RWPE1 (cell line): ENCODE measurements around the gene SDE2.
"Not testable (repeated sequence)": the region's sequence is repeated elsewhere in the genome, so short reads cannot be mapped to it uniquely, and the experiment has no call there.

Source experiments
- CTCF ChIA-PET: fragments of 350-600 bp; sonication (Branson Sonifier 250); formaldehyde crosslinking; extraction: SDS; loops from one replicate; lab custom pipeline; 2021; lab: Yijun Ruan, JAX
- POLR2A ChIA-PET: fragments of 400-600 bp; formaldehyde crosslinking; extraction: SDS; loops from one replicate; lab custom pipeline; 2020; ENCODE audit warnings: antibody characterized with exemption; ENCODE audit not compliant: low non-redundant PET; lab: Yijun Ruan, JAX
- DNase-seq: peaks from one replicate; pipeline ENCODE4 v3.0.0; 2012; ENCODE audit warnings: low spot score
- H3K27ac ChIP-seq: fragments of 450-650 bp; 2 replicates; pipeline ENCODE4 v1.5.1; 2017
- TF ChIP-seq, protein P1 (sequence below): fragments of 450-650 bp; conservative IDR thresholded peaks from 2 replicates; pipeline ENCODE4 v1.5.1; 2017; ENCODE audit warnings: low read depth, mild to moderate bottlenecking

The SDE2 gene

DNA sequence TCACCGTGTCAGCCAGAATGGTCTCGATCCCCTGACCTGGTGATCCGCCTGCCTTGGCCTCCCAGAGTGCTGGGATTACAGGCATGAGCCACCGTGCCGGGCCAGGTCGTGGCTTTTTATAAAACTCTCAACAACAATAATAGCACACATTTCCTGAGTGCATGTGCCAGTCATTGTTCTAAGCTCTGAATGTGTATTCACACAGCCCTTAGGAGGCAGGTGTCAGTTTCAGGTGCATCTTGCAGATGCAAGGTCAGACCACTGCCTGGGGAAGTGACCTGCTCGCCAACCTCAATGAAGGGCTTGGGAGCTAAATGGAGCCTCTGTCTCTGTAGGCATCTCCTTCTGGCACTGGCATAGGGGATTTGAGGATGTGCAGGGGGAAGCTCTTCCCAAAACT lies 56.6 kb downstream of the SDE2 start:
- no peak for DNase-seq
- H3K27ac ChIP-seq, result no peak overlapping the region
- ChIA-PET CTCF (interaction anchor here (0.7 to 0.8 kb wide), 2 partner anchors 60 to 705 kb away, joined by 3 read pairs; no protein-coding TSS in a partner anchor), POLR2A (no interaction called here)
- TF ChIP-seq, protein P1, sequence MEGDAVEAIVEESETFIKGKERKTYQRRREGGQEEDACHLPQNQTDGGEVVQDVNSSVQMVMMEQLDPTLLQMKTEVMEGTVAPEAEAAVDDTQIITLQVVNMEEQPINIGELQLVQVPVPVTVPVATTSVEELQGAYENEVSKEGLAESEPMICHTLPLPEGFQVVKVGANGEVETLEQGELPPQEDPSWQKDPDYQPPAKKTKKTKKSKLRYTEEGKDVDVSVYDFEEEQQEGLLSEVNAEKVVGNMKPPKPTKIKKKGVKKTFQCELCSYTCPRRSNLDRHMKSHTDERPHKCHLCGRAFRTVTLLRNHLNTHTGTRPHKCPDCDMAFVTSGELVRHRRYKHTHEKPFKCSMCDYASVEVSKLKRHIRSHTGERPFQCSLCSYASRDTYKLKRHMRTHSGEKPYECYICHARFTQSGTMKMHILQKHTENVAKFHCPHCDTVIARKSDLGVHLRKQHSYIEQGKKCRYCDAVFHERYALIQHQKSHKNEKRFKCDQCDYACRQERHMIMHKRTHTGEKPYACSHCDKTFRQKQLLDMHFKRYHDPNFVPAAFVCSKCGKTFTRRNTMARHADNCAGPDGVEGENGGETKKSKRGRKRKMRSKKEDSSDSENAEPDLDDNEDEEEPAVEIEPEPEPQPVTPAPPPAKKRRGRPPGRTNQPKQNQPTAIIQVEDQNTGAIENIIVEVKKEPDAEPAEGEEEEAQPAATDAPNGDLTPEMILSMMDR, result no peak

DNA sequence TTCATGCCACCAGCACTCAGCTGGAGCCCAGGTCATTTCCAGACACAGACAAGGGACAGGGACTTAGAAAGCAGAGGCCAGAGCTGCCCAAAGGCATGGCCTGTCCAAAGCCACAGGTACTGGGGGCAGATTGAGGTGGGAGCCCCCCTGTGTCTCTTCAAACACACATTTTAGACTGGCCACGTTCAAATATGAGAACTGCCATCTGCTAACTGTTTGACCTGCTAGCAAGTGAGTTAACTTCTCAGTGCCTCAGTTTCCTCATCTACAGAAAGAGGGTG lies 57.3 kb downstream of the SDE2 start:
- H3K27ac ChIP-seq, result peak overlapping the region; percentile 6; the same call in 1 of the 2 replicates
- POLR2A ChIA-PET, result no interaction called here
- TF ChIP-seq, protein P1, result no peak

GRCh38 chr1:225941187-225941941 lies 57.8 kb downstream of the SDE2 start, which contains the start of gene LEFTY2:
Gene LEFTY2, minus strand, starts transcription at chr1:225941220. Its CDS starts 80 bp downstream, at chr1:225941140.
- peak within 1 kb of the TSS; percentile 6; the same call in 1 of the 2 replicates for H3K27ac ChIP-seq
- POLR2A ChIA-PET, result no interaction called here
- CTCF ChIA-PET, result interaction anchor here (0.6 to 1.0 kb wide), 3 partner anchors 58 to 479 kb away, joined by 3 to 4 read pairs (median 3); no protein-coding TSS in a partner anchor
- no peak for DNase-seq
- TF ChIP-seq, protein P1, result no peak

More for the DNA sequence above, 57.3 kb downstream of the SDE2 start:
- CTCF ChIA-PET, result interaction anchor here (0.7 to 0.8 kb wide), 2 partner anchors 59 to 706 kb away, joined by 3 read pairs; no protein-coding TSS in a partner anchor
- DNase-seq, result no peak

DNA sequence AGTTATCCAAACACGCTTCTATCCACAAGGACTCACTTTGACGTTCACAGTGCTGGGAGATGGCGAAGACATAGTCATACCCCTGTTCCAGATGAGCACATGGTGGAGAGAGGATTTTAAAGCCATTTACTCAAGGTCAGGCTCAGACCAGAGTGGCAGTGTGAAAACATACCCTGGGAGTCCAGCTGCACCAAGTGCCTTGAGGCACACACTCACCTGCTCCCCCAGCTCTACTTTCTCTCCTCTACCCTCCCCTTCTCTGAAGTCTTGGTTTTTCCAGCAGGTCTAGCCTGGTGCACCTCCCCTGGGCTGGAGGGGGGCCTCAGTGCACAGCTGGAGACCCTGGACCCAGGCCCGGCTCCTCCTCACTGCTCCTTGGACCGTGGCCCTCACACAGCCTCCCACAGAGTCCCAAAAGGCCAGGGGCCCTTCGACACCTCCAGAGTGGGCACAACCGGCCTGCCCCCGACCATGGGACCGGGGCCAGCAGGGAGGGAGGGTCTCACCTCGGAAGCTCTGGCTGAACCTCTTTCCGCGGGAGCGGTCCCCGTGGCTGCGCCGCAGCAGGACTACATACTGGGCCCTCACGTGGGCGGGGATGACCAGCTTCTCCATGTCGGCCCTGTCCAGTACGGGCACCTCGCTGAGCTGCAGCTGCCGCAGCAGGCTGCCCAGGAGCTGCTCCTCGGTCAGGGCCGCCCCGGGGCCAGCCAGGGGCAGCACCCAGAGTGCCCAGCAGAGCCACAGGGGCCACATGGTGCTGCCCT lies 58.6 kb downstream of the SDE2 start:
- TF ChIP-seq, protein P1, result no peak
- ChIA-PET POLR2A (no interaction called here), CTCF (interaction anchor here (0.6 to 1.0 kb wide), 3 partner anchors 35 to 478 kb away, joined by 3 to 4 read pairs (median 4); no protein-coding TSS in a partner anchor)
- no peak overlapping the region for H3K27ac ChIP-seq
- no peak for DNase-seq

DNA sequence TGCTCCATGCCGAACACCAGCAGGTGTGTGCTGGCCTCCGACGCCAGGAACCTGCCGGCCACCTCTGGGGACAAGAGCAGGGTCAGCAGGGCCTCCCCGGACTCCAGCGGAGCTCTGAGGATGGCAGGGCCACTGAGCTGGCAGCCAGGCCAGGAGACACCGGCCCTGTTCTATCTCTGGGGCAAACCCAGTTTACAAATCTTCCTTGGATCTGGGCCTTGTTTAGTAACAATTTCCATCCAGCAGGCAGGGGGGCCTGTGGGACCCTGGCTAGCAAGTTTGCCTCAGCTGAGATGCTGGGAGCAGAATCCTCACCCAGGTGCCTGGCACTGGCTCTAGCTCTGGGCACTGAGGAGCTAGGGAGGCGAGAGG lies 59.2 kb downstream of the SDE2 start:
- POLR2A ChIA-PET, H3K27ac ChIP-seq, CTCF ChIA-PET, DNase-seq: not testable (repeated sequence)

- DNase-seq, H3K27ac ChIP-seq, POLR2A ChIA-PET, CTCF ChIA-PET: not testable (repeated sequence)
Observed at GRCh38 chr1:225939097-225939938, 59.8 kb downstream of the SDE2 start.
